SK-MEL-5 (cell line): ENCODE measurements around the gene TMEM54. TPM values are rescaled to one million over a fixed set of nuclear protein-coding genes. Genes with fewer than 3 reads are reported as not detected.

Experiments
- DNase-seq: peaks from one replicate; pipeline ENCODE4 v3.0.0-alpha.2; 2016; ENCODE audit warnings: low read depth, low spot score
- in situ Hi-C: cut with HindIII; loops from 2 replicates; pipeline ENCODE4 v1.10.0; 2016; ENCODE audit warnings: low sequenced_read_pairs, high pct_unique_total_duplicates, low pct_unique_long_range_greater_than_20kb
- total RNA-seq: library from RNA; depleted of rRNA; stranded (reverse); fragments of >200 nt; shearing (Covaris generic); gene quantifications from 2 replicates; pipeline ENCODE4 v1.2.3, GENCODE V29; 2014

Gene TMEM54
- total RNA-seq, 1 experiment from 2014 or later = 34.9 TPM

DNA sequence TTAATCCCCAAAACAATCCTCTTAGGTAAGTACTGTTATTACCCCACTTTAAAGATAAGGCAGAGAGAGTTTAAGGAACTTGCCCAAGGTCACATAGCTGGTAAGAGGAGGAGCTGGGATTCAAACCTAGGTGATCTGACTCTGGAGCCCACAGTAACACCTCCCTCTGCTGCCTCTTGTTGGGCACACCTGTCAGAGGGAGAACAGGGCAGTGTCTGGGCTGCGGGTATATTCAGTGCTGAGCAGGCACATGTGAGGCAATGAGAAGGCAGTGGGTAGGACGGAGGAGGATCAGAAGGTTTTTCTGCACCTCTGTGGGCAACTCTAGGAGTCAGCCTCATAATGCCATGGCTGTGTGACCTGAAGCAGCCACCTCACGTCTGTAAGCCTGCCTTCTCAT, 13.1 kb downstream of the TMEM54 start:
- in situ Hi-C loops = no loop called here
- no peak for DNase-seq

DNA sequence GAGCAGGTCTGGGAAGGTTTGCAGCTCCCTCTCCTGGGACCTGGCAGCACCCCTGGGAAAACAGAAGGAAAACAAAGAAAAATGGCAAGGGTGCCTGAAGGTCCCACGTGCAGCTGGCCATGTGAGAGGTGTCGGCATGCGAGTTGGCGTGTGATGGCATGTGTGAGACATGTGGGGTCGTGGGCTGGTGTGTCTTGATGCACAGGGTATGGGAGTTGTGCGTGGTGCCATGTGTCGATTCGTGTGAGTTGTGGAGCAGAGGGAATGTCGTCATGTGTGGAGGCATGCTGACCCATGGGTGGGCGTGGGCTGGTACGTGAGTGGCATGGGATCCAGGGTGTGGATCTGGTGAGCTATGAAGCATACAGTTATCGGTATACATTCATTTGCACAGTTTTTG, 13.6 kb downstream of the TMEM54 start:
- in situ Hi-C loops = no loop called here
- DNase-seq = no peak

DNA sequence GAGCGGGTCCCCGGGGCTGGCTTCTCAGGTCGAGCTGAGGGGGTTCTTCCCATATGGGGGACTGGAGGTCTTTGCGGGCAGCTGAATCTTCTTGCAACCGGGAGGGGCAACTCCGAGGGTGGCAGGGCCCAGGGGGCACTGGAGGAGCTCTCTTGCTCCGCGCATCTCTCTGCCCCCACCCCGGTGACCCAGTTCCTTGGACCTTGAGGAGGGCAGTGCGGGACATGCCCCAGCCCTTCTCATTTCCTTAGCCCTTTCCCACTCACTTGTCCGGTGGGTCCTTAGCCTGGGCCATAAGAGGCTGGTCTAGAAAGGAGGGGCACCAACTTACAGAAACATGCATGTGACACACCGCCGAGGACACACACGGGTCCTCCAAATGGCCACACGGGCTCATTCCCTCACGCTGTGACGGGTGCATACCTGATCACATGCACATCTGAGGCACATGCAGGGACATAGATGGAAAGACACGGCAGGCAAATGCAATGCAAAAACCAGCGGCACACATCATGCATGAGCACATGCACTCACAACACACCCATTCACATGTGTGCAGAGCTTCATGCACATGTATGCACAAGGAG, 14.3 kb downstream of the TMEM54 start:
- DNase-seq = no peak

DNA sequence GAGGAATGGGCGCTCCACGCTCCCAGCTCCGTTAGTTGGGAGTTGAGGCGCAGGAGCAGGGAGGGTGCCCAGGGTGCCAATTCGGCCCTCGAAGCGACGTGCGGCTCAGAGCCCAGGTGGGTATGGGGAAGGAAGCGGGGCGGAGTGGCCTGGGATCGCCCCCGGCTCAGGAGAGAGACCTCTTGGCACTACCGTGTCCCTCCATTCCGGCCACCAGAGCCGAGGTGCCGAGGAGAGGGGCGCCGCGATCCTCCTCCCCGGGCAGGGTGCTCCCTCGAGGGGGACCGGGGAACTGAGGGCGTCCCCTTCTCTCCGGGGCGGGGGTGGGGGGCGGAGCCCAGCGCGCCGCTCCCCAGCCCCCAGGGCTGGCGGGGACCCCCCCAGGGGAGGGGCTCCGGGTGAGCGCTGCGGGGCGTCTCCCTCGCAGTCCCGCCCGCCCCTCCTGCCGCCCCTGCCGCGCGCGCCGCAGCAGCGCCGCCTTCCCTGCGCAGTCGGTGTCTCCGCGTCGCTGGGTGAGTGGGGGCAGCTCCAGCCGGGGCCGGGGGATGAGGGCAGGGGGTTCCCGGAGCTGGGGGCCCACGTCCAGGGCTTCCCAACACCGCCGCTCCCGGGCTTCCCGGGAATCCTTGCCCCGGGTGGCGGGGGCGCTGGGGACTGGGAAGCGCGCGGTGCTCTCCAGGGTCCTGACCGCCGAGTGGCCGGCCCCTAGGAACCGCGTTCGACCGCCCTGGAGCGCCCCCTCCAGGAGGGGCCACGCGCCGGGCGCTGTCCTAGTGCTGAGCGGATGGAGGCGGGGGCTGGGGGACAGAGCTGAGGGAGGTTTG, 15.0 kb downstream of the TMEM54 start, which contains the start of gene HPCA:
Gene HPCA, plus strand, starts transcription at position 488 of the 824 bp plus-strand sequence. CDS start 2,408 bp downstream, outside the sequence.
- DNase-seq = peak; percentile 47
- in situ Hi-C loops = no loop called here

More for the DNA sequence above, 14.3 kb downstream of the TMEM54 start:
- in situ Hi-C loops = no loop called here

DNA sequence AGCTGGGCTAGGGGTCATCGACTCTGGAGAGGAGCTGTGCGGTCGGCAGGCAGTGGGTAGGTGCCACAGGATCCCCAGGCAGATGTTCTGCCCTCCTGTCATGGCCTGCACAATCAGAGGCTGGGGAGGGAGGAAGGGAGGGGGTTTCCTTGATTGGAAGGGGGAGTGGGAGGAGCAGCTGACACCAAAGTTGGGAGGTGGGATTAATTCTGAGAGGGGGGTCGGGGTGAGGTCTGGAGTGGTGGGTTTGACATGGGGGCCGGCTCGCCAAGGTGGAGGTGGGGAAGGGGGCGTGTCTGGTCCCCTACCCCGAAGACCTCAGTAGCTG, 15.5 kb downstream of the TMEM54 start:
- no peak for DNase-seq
- in situ Hi-C loops = no loop called here

DNA sequence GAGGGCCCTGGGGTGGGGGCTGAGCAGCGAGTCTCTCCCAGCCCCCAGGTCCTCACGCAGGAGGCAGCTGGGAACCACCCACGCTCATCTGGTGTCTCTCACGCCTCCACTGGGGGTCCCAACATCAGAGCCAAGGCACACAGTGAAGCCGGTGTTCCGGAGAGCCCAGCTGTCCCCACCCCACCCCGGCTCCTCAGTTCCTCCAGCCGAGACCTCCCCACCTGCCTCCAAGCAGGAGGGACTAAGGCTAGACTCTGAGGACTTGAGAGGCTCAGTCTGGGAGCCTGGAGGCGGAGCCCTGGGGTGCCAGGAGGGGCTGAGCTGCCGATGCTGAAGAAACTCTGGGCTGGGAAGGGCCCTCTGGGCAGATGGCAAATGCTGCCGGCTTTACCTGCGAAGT, 16.5 kb downstream of the TMEM54 start:
- in situ Hi-C loops = no loop called here
- DNase-seq = no peak

DNA sequence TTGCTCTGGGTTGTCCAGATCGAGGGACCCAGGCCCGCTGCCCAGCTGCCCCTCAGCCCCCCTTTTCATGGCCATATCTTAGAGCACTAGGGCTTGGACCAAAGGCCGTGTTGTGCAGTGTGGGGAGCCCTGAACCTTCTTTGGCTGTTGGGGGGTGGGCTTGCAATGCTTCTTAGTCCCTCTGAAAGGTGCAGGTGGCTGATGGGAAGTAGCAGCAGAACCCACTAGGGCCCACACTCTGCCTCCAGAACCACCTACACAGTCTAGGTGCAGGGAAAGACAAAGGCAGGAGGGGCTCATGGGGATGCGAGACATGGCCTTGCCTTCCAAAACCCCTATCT, 17.2 kb downstream of the TMEM54 start:
- DNase-seq = no peak
- in situ Hi-C loops = no loop called here

DNA sequence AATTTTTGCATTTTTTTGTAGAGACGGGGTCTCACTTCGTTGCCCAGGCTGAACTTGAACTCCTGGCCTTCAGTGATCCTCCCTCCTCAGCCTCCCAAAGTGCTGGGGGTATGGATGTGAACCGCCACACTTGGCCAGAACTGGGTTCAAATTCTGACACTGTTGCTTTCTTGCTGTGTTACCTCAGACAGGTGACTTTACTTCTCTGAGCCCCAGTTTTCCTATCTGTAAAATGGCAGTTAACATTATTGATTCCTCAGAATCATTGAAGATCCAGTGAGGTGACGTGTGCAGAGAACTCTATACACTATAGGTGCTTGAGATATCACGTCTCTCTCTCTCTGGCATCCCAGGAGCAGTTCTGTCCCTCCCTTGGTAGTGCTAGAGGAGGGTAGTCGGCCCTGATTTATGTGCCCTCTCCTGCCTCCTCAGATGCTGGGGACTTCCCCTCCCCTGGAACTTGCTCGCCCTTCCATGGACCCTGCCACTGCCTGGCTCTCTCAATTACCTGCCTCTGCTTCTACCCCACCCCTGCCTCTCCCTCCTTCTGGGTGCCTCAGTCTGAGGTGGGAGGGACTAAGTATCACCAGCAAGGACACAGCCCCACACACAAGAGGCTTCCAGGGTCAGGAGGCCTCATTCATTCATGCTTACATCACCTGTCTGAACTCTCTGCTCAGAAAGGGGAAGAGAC, 17.7 kb downstream of the TMEM54 start:
- in situ Hi-C loops = no loop called here
- no peak for DNase-seq

DNA sequence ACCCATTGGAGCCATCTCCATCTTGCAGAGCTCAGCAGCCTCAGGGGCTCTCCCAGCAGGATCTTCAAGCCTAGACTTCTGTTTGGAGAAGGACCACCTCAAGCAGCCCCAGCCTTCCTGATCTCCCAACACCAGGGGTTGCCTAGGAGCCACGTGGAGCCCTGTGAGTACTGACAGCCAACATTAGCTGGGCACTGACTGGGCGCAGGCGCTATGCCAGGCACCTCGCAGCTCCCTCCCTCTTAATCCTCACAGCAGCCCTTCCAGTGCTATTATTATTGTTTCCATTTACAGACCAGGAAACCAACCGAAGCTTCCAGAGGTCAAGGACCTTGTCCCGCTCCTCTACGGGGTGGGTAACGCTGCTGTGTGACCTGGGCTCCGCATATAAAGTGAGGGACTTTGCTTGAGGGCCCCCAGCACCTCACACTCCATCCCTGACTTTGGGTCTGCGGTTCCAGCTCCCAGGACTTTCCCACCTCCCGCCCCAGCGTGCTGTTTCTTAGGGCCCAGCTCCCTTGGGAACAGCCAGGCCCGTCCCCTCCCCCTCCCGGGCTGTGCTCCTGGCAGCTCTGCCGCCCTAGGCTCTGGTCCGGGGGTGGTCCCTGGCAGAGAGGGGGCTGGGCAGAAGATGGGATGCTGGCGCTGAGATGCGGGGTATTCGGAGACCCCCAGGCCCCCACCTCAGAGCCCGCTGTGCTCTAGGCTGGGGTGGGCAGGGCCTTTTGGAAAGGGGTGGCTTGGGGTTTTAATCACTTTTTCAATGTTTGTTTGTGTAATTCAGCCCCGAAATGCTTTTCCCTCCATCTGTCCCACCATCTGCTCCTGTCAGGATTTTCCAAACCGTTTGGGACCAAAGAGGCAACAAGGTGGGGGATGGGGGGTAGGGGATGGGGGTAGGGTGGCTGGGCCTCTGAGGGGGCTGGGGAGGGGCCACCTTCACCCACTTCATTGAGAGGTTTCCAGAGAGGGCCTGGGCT, 19.0 kb downstream of the TMEM54 start:
- DNase-seq = no peak
- in situ Hi-C loops = no loop called here

DNA sequence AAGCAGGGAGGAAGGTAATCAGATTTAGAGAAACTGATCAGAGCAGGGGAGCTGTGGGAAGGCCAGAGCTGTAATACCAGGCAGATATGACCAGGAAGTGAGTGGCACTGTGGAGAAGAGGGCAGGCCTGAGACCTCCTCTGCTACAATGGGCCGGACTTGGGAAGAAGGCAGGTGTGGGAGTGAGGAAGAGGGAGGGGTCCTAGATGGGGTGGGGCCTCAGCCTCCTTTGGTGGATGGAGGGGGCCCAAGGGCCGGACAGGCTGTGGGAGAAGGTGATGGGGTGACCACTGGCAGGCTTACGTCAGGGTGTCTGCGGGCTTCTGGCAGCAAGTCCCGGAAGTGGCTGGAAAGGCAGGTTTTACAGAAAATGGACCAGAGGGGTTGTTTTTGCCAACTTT, 19.9 kb downstream of the TMEM54 start:
- in situ Hi-C loops = no loop called here
- DNase-seq = no peak

DNA sequence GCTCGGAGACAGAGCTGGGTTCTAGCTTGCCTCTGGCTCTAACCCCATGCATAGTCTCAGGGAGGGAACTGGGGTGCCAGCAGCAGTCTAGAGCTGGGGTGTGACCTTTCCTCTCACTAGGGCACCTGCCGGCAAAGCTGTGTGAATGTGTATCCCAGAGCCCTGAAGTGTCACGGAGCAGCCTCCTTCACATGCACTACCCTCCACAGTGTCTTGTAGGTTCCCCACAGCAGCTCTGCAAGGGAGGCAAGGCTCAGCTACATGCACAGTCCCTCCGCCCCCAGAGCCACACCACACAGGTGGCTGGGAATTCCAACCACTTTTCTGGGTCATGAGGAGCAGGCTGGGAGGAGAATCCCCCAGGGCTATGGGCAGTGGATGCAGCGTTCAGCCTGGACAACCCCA, 22.6 kb downstream of the TMEM54 start:
- no peak for DNase-seq
- in situ Hi-C loops = no loop called here

DNA sequence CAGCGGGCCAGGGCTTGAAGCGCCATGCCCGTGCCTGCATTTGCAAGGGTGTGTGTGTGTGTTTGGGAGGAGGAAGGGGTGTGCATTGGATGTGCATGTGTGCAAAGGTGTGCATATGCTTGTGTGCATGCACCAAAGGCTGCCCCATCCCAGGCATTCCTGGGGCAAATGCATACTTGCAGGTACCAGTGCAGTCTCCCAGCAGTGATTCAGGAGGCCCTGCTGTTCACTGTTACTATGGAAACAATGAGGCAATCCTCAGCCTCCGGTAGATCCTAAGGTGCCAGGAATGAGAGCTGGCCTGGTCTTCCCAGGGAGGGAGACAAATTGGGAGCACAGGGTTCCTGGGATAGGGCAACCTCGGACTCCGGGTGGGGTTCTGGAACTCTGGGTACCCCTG, 23.0 kb downstream of the TMEM54 start:
- DNase-seq = no peak

DNA sequence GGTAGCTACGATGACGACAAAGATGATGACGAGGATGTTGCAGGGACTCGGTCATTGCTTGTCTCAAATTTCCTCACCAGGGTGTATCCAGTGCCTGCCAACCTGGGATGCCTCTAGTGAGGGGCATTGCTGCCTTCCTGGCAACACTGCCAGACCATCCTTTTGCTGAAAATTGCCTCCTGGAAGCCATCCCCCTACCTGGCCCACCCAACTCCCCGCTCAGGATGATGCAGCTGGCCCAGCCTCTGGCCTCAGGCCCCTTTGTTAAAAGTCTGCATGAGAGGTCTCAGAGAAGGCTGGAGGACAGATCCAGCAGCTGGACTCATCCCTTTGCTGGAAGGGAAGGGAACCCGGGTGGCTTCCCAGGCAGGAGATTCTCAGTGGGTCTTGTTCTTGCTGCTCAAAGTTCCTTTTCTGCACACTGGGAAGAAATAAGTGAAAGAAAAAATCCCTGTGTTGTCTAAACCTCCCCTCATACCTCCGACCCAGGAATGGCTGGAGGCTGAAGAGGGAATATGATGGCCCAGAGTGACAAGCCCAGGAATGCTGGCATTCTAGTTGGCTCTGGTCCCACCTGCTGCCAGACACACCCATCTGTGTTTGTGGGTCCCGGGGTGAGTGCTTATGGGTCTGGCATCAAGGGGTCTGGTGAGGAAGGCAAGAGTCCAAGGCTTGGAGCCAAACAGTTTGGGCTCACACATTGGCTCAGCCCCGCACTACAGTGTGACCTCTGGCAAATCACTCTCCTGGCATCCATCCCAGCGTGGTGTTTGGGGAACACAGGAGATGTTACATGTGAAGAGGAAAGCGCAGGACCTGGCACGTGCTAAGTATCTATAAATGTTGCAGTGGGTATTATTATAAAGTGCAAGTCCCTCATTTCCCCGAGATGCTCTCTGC, 23.7 kb downstream of the TMEM54 start:
- in situ Hi-C loops = no loop called here

More for the DNA sequence above, 23.0 kb downstream of the TMEM54 start:
- in situ Hi-C loops = no loop called here

DNA sequence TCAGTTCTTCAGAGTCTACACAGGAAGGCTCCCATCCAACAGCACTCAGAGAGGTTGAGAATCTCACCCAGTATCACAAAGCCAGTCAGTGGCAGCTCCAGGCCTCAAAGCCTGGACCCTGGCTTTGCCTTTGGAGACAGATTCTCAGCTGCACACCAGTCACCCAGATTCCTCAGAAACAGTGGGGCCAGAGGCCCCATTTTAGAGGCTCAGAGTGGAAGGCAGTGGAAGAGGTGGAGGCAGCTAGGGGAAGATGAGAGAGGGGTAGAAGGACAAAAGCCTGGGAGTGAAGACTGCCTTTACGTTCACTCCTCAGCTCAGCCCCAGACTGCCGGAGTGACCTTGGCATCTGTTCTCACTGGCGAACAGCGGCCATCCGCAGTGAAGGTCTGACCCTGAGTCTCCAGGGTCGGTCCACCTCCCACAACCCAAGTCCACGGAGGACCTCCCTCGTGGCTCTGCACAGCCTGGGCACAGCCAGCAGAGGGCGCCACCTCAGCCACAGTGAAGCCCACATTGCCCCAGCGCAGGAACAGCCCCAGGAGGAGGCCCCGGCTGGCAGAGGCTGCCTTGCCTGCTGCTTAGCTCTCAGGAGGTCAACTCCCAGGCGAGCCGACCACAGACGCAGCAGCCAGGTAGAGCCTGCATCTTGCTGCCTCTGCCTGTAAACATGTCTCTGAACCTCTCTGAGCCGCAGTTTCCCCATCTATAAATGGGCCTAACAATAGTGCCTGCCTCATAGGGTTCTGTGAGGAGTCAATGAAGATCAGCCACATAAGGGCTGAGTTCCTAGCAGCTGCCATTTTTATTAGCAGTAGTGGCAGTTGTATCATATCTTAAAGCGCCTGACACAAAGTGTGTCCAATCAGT, 24.6 kb downstream of the TMEM54 start:
- DNase-seq = peak; percentile 71
- in situ Hi-C loops = no loop called here

More for the DNA sequence above, 23.7 kb downstream of the TMEM54 start:
- no peak for DNase-seq

DNA sequence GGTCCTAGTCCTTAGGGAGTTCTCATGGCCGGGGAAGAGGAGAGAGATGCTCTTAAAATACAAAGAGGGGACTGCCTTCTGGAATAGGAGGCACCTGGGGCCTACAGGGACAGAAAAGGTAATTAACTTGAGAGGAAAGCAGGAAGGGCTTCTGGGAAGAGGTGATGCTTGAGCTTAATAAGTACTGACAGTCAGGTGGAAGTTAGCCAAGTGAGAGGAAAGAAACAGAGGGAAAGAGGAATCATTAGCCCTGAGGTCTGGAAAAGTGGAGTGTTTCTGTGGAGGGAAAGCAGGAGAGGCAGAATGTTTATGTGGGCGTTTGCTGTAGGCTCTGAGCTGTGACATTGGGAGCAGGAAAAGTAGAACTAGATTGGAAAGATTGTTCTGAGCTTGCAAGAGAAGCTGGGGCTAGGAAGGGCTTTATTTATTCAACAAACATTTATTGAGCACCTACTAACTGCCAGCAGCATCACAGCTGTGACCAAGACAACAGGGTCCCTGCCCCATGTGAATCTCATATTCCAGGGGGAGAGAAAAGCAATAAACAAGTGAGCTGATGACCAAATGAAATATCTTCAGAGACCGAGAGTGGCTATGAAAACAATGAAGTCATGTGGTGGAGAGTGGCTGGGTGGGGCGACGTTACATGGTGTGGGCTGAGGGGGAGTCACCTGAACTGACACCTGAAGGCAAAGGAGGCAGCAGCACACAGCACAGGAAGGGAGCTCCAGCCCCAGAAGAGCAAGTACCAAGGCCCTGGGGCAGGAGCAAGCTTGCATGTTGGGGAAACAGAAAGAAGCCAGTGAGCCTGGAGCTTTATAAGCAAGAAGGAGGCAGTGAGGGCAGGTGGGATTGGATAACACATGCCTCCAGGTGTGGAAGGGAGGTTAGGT, 26.1 kb downstream of the TMEM54 start:
- in situ Hi-C loops = no loop called here
- no peak for DNase-seq
